Central memory CD4-positive, alpha-beta T cell (primary cell): ENCODE data around the gene MARCKSL1.
"Not testable (repeated sequence)": the region's sequence is repeated elsewhere in the genome, so short reads cannot be mapped to it uniquely, and the experiment has no call there.

ENCODE experiments used
- DNase-seq: peaks from one replicate; pipeline ENCODE4 v3.0.0; 2022
- total RNA-seq, 3 experiments: gene quantifications; one replicate each; lab custom pipeline; 2026; lab: John Stamatoyannopoulos, UW

The MARCKSL1 gene
- total RNA-seq: 25.5 to 101 (median 33.9) reads per million in 3 experiments

GRCh38 chr1:32335790-32336590 is at the start of gene MARCKSL1:
TSS of gene MARCKSL1 (minus strand) at chr1:32336233. CDS start at chr1:32336033, 200 bp downstream.
- DNase-seq: peak; percentile 81

- DNase-seq: no peak
Observed at GRCh38 chr1:32380057-32380456, 44.0 kb upstream of the MARCKSL1 start.

GRCh38 chr1:32377541-32378220 is 41.6 kb upstream of the MARCKSL1 start:
- no peak for DNase-seq

GRCh38 chr1:32376199-32376598 is 40.2 kb upstream of the MARCKSL1 start:
- no peak for DNase-seq

GRCh38 chr1:32373996-32374592 is 38.1 kb upstream of the MARCKSL1 start:
- DNase-seq: no peak

GRCh38 chr1:32372149-32372756 is 36.2 kb upstream of the MARCKSL1 start:
- peak; percentile 79 for DNase-seq

GRCh38 chr1:32367912-32368635 is 32.0 kb upstream of the MARCKSL1 start:
- no peak for DNase-seq

- no peak for DNase-seq
Observed at GRCh38 chr1:32365445-32365844, 29.4 kb upstream of the MARCKSL1 start.

- no peak for DNase-seq
Observed at GRCh38 chr1:32364836-32365235, 28.8 kb upstream of the MARCKSL1 start.

GRCh38 chr1:32363713-32364112 is 27.7 kb upstream of the MARCKSL1 start:
- DNase-seq: no peak

- DNase-seq: no peak
Observed at GRCh38 chr1:32362474-32363313, 26.7 kb upstream of the MARCKSL1 start, which contains the start of the genes FAM229A and TSSK3. TSS of gene FAM229A (minus strand) at chr1:32362485. CDS start at chr1:32362091, 394 bp downstream. TSS of gene TSSK3 (plus strand) at chr1:32362539. CDS start at chr1:32362702, 163 bp downstream.

- DNase-seq: no peak
Observed at GRCh38 chr1:32361674-32362473, 25.8 kb upstream of the MARCKSL1 start.

GRCh38 chr1:32361308-32361673 is 25.3 kb upstream of the MARCKSL1 start:
- DNase-seq: no peak

- DNase-seq: no peak
Observed at GRCh38 chr1:32358435-32358834, 22.4 kb upstream of the MARCKSL1 start.

- no peak for DNase-seq
Observed at GRCh38 chr1:32357614-32358013, 21.6 kb upstream of the MARCKSL1 start.

GRCh38 chr1:32356478-32356877 is 20.4 kb upstream of the MARCKSL1 start:
- no peak for DNase-seq

- DNase-seq: not testable (repeated sequence)
Observed at GRCh38 chr1:32355778-32356177, 19.7 kb upstream of the MARCKSL1 start.

- no peak for DNase-seq
Observed at GRCh38 chr1:32353886-32354570, 18.0 kb upstream of the MARCKSL1 start.

GRCh38 chr1:32353431-32353830 is 17.4 kb upstream of the MARCKSL1 start:
- no peak for DNase-seq

GRCh38 chr1:32352831-32353383 is 16.9 kb upstream of the MARCKSL1 start:
- DNase-seq: no peak
